A204.1 (cell line): ENCODE results near the gene MRPL55.

ENCODE experiments used
- FAIRE-seq: peaks from 2 replicates; lab custom pipeline; 2012; peaks lifted over from hg19 to GRCh38; lab: Jason Lieb, UNC

The MRPL55 gene

GRCh38 chr1:228084325-228084724 lies 24.8 kb downstream of the MRPL55 start:
- no peak for FAIRE-seq

GRCh38 chr1:228083871-228084278 lies 25.2 kb downstream of the MRPL55 start:
- FAIRE-seq: no peak

GRCh38 chr1:228082918-228083870 lies 25.9 kb downstream of the MRPL55 start:
- FAIRE-seq: no peak

GRCh38 chr1:228082214-228082917 lies 26.7 kb downstream of the MRPL55 start, which contains the start of gene ARF1:
Gene ARF1 (plus strand): TSS chr1:228082708. CDS start chr1:228097115, 14,407 bp downstream.
- FAIRE-seq: no peak

GRCh38 chr1:228081578-228082213 lies 27.4 kb downstream of the MRPL55 start:
- no peak for FAIRE-seq

- no peak for FAIRE-seq
Observed at GRCh38 chr1:228081144-228081543, 28.0 kb downstream of the MRPL55 start.

GRCh38 chr1:228079601-228080263 lies 29.4 kb downstream of the MRPL55 start:
- no peak for FAIRE-seq

GRCh38 chr1:228079013-228079412 lies 30.1 kb downstream of the MRPL55 start:
- no peak for FAIRE-seq

- no peak for FAIRE-seq
Observed at GRCh38 chr1:228077565-228078330, 31.4 kb downstream of the MRPL55 start.

- no peak for FAIRE-seq
Observed at GRCh38 chr1:228076796-228077430, 32.2 kb downstream of the MRPL55 start.

- FAIRE-seq: no peak
Observed at GRCh38 chr1:228075801-228076271, 33.3 kb downstream of the MRPL55 start.

- no peak for FAIRE-seq
Observed at GRCh38 chr1:228074954-228075730, 34.0 kb downstream of the MRPL55 start.

GRCh38 chr1:228073857-228074545 lies 35.1 kb downstream of the MRPL55 start:
- no peak for FAIRE-seq

- no peak for FAIRE-seq
Observed at GRCh38 chr1:228073061-228073856, 35.8 kb downstream of the MRPL55 start.

- FAIRE-seq: no peak
Observed at GRCh38 chr1:228072658-228073043, 36.4 kb downstream of the MRPL55 start.

- FAIRE-seq: no peak
Observed at GRCh38 chr1:228071839-228072657, 37.1 kb downstream of the MRPL55 start.

- no peak for FAIRE-seq
Observed at GRCh38 chr1:228070851-228071250, 38.2 kb downstream of the MRPL55 start.

- FAIRE-seq: no peak
Observed at GRCh38 chr1:228070173-228070572, 38.9 kb downstream of the MRPL55 start.
